ENCODE measurements around the gene FNDC10.

Gene FNDC10

GRCh38 chr1:1625404-1625775, 25.5 kb upstream of the FNDC10 start:
- H3K36me3 ChIP-seq (ENCODE audit: control insufficient read depth, insufficient read depth, low read length) = no peaks in the 10 kb centered on the region

DNA sequence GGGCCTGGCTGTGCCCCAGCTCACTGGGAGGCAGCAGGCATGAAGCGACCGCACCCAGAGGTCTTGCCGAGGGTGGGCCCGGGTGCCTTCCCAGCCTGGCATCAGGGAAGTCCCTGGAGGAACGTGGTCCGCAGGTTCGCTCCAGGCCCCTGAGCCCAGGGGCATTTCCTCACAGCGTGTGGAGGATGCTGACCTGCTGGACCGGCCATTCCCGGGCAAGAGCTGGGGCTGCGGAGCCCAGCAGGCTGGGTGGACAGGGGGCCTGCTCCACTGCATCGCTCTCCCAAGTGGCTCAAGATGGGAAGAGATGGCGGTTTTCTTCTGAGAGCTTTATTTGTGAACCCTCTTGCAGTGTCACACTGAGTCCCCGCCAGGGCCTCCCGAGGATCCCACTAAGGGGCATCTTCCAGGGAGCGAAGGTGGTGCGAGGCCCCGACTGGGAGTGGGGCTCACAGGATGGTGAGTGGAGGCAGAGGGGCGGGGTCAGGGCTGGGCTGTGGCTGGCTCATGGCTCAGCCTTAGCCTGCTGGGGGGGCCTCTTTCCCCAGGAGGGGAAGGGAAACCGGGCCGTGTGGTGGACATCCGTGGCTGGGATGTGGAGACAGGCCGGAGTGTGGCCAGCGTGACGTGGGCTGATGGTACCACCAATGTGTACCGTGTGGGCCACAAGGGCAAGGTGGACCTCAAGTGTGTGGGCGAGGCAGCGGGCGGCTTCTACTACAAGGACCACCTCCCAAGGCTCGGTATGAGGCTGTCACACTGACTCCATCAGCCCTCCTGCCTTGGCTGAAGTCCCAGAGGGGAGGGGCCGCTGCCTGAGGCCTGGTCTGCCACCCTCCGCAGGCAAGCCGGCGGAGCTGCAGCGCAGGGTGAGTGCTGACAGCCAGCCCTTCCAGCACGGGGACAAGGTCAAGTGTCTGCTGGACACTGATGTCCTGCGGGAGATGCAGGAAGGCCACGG, 24.8 kb upstream of the FNDC10 start:
- Histone ChIP-seq H3K27me3 (ENCODE audit: control insufficient read depth, insufficient read depth, low read length) (no peaks in the 10 kb centered on the region), H3K36me3 (ENCODE audit: control insufficient read depth, insufficient read depth, low read length) (no peaks in the 10 kb centered on the region), H3K4me3 (ENCODE audit: low read length) (no peak overlapping the region), H3K4me1 (ENCODE audit: control insufficient read depth, insufficient read depth, low read length) (peaks cover 12% of the 10 kb centered on the region), H3K9me3 (ENCODE audit: control insufficient read depth, low read length) (no peaks in the 10 kb centered on the region), H3K9ac (ENCODE audit: low read length) (no peak overlapping the region)

More at GRCh38 chr1:1625404-1625775, 25.5 kb upstream of the FNDC10 start:
- H3K4me3 ChIP-seq (ENCODE audit: low read length) = no peak overlapping the region
- H3K4me1 ChIP-seq (ENCODE audit: control insufficient read depth, insufficient read depth, low read length) = peaks cover 12% of the 10 kb centered on the region
- no peak overlapping the region for H3K9ac ChIP-seq (ENCODE audit: low read length)
- H3K27me3 ChIP-seq (ENCODE audit: control insufficient read depth, insufficient read depth, low read length) = no peaks in the 10 kb centered on the region
- H3K9me3 ChIP-seq (ENCODE audit: control insufficient read depth, low read length) = no peaks in the 10 kb centered on the region

- H3K4me1 ChIP-seq (ENCODE audit: control insufficient read depth, insufficient read depth, low read length) = peaks cover 12% of the 10 kb centered on the region
- H3K9ac ChIP-seq (ENCODE audit: low read length) = no peak overlapping the region
- no peaks in the 10 kb centered on the region for H3K9me3 ChIP-seq (ENCODE audit: control insufficient read depth, low read length)
- H3K4me3 ChIP-seq (ENCODE audit: low read length) = no peak overlapping the region
- no peaks in the 10 kb centered on the region for H3K27me3 ChIP-seq (ENCODE audit: control insufficient read depth, insufficient read depth, low read length)
- no peaks in the 10 kb centered on the region for H3K36me3 ChIP-seq (ENCODE audit: control insufficient read depth, insufficient read depth, low read length)
Measured at GRCh38 chr1:1623631-1624442, 23.9 kb upstream of the FNDC10 start.

GRCh38 chr1:1623181-1623630, 23.3 kb upstream of the FNDC10 start:
- H3K9me3 ChIP-seq (ENCODE audit: control insufficient read depth, low read length) = no peaks in the 10 kb centered on the region
- no peaks in the 10 kb centered on the region for H3K36me3 ChIP-seq (ENCODE audit: control insufficient read depth, insufficient read depth, low read length)
- H3K4me1 ChIP-seq (ENCODE audit: control insufficient read depth, insufficient read depth, low read length) = peaks cover 12% of the 10 kb centered on the region
- no peaks in the 10 kb centered on the region for H3K27me3 ChIP-seq (ENCODE audit: control insufficient read depth, insufficient read depth, low read length)
- H3K4me3 ChIP-seq (ENCODE audit: low read length) = no peak overlapping the region
- no peak overlapping the region for H3K9ac ChIP-seq (ENCODE audit: low read length)

DNA sequence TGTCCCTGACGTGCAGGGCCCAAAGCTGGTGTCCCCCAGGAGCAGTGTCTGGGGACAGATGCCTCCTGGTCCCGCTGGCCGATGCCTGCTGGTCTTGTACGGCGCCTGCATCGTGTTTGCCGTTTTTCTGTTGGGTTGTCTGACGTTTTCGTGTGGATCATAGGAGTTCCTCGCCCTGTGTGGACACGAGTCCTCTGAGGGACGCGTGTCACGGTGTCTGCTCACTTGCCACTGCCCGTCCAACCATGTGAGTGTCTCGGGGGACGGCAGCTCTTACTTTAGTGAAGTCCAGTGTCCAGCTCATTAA, 22.8 kb upstream of the FNDC10 start:
- Histone ChIP-seq H3K36me3 (ENCODE audit: control insufficient read depth, insufficient read depth, low read length) (no peaks in the 10 kb centered on the region), H3K9me3 (ENCODE audit: control insufficient read depth, low read length) (no peaks in the 10 kb centered on the region)

DNA sequence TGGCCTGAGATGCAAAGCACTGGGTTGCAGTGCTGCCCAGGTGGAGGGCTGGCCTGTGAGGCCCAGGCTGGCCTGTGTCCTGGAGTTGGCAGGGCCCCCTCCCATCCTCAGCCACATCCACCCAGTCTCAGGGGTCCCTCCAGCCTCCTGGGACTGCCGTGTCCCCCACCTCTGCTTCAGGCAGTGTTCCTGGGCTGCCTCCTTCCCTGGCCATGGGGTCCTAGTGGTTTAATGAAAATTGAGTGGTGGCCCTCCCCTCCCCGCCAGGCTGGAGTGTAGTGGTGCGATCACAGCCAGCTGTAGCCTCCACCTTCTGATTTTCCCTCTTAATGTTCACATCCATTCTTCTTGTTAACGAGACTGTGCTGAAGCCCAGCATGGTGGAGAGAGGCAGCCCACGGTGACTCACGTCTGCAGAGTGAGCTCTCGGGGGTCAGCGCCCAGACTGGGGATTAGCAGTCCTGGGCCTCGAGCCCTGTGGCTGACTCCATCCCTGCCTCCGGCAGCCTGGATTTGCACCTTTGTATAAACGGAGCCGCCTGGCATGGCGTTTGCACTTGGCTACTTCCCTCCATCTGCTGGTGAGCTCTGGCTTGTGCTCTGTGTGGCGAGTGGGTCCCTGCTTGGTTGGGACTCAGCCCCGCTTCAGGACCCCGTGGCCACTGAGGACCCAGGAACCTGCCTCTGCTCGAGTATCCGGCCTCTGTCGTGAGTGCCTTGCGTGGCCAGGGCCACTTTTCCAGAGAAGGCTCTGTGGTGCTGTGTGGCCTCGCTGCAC, 22.3 kb upstream of the FNDC10 start:
- no peak overlapping the region for H3K9ac ChIP-seq (ENCODE audit: low read length)
- H3K4me3 ChIP-seq (ENCODE audit: low read length) = no peak overlapping the region
- no peaks in the 10 kb centered on the region for H3K27me3 ChIP-seq (ENCODE audit: control insufficient read depth, insufficient read depth, low read length)
- no peaks in the 10 kb centered on the region for H3K9me3 ChIP-seq (ENCODE audit: control insufficient read depth, low read length)
- peaks cover 11% of the 10 kb centered on the region for H3K4me1 ChIP-seq (ENCODE audit: control insufficient read depth, insufficient read depth, low read length)
- no peaks in the 10 kb centered on the region for H3K36me3 ChIP-seq (ENCODE audit: control insufficient read depth, insufficient read depth, low read length)

More for the DNA sequence above, 22.8 kb upstream of the FNDC10 start:
- H3K4me1 ChIP-seq (ENCODE audit: control insufficient read depth, insufficient read depth, low read length) = peaks cover 10% of the 10 kb centered on the region
- no peaks in the 10 kb centered on the region for H3K27me3 ChIP-seq (ENCODE audit: control insufficient read depth, insufficient read depth, low read length)
- no peak overlapping the region for H3K9ac ChIP-seq (ENCODE audit: low read length)
- no peak overlapping the region for H3K4me3 ChIP-seq (ENCODE audit: low read length)

- Histone ChIP-seq H3K4me1 (ENCODE audit: control insufficient read depth, insufficient read depth, low read length) (peaks cover 12% of the 10 kb centered on the region), H3K4me3 (ENCODE audit: low read length) (no peak overlapping the region), H3K36me3 (ENCODE audit: control insufficient read depth, insufficient read depth, low read length) (no peaks in the 10 kb centered on the region), H3K27me3 (ENCODE audit: control insufficient read depth, insufficient read depth, low read length) (no peaks in the 10 kb centered on the region), H3K9me3 (ENCODE audit: control insufficient read depth, low read length) (no peaks in the 10 kb centered on the region), H3K9ac (ENCODE audit: low read length) (no peak overlapping the region)
Measured at GRCh38 chr1:1621173-1622009, 21.5 kb upstream of the FNDC10 start.

- no peaks in the 10 kb centered on the region for H3K27me3 ChIP-seq (ENCODE audit: control insufficient read depth, insufficient read depth, low read length)
- H3K9me3 ChIP-seq (ENCODE audit: control insufficient read depth, low read length) = no peaks in the 10 kb centered on the region
- H3K9ac ChIP-seq (ENCODE audit: low read length) = no peak overlapping the region
- no peak overlapping the region for H3K4me3 ChIP-seq (ENCODE audit: low read length)
- no peaks in the 10 kb centered on the region for H3K36me3 ChIP-seq (ENCODE audit: control insufficient read depth, insufficient read depth, low read length)
- H3K4me1 ChIP-seq (ENCODE audit: control insufficient read depth, insufficient read depth, low read length) = peaks cover 13% of the 10 kb centered on the region
Measured at GRCh38 chr1:1620433-1621139, 20.7 kb upstream of the FNDC10 start.

DNA sequence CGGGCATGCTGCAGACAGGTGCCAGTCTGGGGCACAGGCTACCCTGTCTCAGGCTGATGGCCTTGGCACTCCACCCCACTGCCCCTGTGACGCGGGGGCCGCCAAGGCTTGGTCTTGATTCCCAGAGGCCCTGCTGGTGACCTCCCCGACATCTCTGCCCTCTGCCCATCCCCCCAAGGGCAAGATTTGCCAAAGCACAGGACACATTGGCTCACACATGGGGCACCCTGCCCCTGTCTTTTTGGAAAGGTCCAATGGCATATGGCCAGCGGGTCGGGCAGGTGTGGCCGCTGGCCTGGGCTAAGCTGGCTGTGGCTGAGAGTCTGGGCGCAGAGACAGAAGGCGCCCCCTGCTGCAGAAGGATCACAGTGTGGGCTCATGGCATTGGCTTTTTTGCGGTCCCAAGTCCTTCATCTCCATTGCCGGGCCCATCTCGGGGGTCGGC, 20.0 kb upstream of the FNDC10 start:
- Histone ChIP-seq H3K9me3 (ENCODE audit: control insufficient read depth, low read length) (no peaks in the 10 kb centered on the region), H3K36me3 (ENCODE audit: control insufficient read depth, insufficient read depth, low read length) (no peaks in the 10 kb centered on the region), H3K27me3 (ENCODE audit: control insufficient read depth, insufficient read depth, low read length) (no peaks in the 10 kb centered on the region), H3K4me1 (ENCODE audit: control insufficient read depth, insufficient read depth, low read length) (peaks cover 13% of the 10 kb centered on the region), H3K9ac (ENCODE audit: low read length) (no peak overlapping the region), H3K4me3 (ENCODE audit: low read length) (no peak overlapping the region)

- Histone ChIP-seq H3K36me3 (ENCODE audit: control insufficient read depth, insufficient read depth, low read length) (no peaks in the 10 kb centered on the region), H3K4me1 (ENCODE audit: control insufficient read depth, insufficient read depth, low read length) (peaks cover 27% of the 10 kb centered on the region), H3K9ac (ENCODE audit: low read length) (no peak overlapping the region), H3K27me3 (ENCODE audit: control insufficient read depth, insufficient read depth, low read length) (no peaks in the 10 kb centered on the region), H3K9me3 (ENCODE audit: control insufficient read depth, low read length) (no peaks in the 10 kb centered on the region), H3K4me3 (ENCODE audit: low read length) (no peak overlapping the region)
Measured at GRCh38 chr1:1618396-1619068, 18.6 kb upstream of the FNDC10 start.

Data from mucosa of stomach (tissue), 1 donor.